Lower leg skin (tissue), 3 donors: Measurements from ENCODE around the gene FRRS1.

ENCODE experiments used
- CTCF ChIP-seq, 3 donors: fragments of 450-650 bp; IDR thresholded peaks; one replicate each; pipeline ENCODE4 v1.5.1; 2016; ENCODE audit warnings: antibody characterized with exemption in 3 of 3, mild to moderate bottlenecking in 3 of 3, moderate library complexity in 2 of 3
- POLR2A ChIP-seq, 2 donors: fragments of 450-650 bp; IDR thresholded peaks; one replicate each; pipeline ENCODE4 v1.6.1; 2016 to 2017; ENCODE audit warnings: antibody characterized with exemption in 2 of 2, mild to moderate bottlenecking in 1 of 2, moderate library complexity in 1 of 2

- TF ChIP-seq CTCF (IDR thresholded peaks at IDR 0.05), result no peak
- no peak for TF ChIP-seq POLR2A (IDR thresholded peaks at IDR 0.05)
Observed at GRCh38 chr1:99759518-99760160, 6.8 kb downstream of the FRRS1 start.
